NCI-H524 treated with DMSO at 0.1 percent for 48 hours (cell line): ENCODE data around the gene AQP6.
"Not testable (repeated sequence)": the region's sequence is repeated elsewhere in the genome, so short reads cannot be mapped to it uniquely, and the experiment has no call there.

Experiments used
- DNase-seq: peaks from one replicate; lab custom pipeline; 2025; lab: John Stamatoyannopoulos, UW

The AQP6 gene

GRCh38 chr12:49969651-49970429, 2.9 kb upstream of the AQP6 start:
- no peak for DNase-seq

GRCh38 chr12:49970658-49971057, 2.1 kb upstream of the AQP6 start:
- DNase-seq = no peak

GRCh38 chr12:49971141-49971540, 1.6 kb upstream of the AQP6 start:
- no peak for DNase-seq

DNA sequence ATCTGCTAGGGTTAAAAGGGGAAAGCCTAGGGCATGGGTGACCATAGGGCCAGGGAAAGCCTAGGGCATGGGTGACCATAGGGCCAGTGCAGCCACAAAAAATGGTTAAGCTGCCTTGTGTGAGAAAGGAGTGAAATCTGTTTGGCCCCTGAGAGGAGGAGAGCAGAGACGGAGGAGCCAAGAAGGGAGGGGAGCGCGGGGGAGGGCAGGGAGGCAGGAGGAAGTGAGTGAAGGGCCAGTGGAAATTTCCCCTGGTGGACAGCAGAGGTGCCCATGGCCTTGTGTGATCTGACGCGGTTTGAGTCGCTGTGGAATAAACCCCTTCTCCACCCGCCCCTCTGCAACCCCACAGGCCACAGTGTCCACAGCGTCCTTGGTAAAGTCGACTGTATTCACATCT, 618 bp upstream of the AQP6 start:
- no peak for DNase-seq

DNA sequence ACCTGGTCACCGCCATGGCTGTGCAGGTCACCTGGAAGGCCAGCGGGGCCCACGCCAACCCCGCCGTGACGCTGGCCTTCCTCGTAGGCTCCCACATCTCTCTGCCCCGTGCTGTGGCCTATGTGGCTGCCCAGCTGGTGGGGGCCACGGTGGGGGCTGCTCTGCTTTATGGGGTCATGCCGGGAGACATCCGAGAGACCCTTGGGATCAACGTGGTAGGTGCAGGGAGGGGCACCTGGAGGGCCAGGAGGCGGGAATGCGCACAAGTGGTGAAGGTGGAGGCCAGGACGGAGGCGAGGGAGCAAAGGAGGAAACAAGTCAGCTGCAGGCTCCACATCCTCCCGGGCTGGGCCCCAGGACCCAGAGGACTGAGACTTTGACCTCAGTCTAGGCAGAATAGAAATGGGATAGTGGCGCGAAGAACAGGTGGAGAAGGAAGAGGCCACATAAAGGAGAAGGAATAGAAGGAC, 649 bp downstream of the AQP6 start:
- no peak for DNase-seq

DNA sequence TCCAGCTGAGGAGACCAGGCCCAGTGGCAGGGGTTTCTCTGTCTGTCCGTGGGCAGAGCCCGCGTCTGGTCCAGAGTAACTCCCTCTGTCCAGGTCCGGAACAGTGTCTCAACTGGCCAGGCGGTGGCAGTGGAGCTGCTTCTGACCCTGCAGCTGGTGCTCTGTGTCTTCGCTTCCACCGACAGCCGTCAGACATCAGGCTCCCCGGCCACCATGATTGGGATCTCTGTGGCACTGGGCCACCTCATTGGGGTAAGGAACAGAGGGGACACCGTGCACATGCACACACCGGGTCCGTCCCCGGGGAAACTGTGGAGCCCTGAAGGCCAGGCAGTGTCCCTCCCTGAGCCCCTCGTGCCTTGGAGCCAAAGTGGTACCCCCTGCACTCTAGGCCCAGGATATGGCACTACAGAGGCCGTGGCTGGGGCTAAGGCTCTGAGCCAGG, 1.5 kb downstream of the AQP6 start:
- DNase-seq = no peak

DNA sequence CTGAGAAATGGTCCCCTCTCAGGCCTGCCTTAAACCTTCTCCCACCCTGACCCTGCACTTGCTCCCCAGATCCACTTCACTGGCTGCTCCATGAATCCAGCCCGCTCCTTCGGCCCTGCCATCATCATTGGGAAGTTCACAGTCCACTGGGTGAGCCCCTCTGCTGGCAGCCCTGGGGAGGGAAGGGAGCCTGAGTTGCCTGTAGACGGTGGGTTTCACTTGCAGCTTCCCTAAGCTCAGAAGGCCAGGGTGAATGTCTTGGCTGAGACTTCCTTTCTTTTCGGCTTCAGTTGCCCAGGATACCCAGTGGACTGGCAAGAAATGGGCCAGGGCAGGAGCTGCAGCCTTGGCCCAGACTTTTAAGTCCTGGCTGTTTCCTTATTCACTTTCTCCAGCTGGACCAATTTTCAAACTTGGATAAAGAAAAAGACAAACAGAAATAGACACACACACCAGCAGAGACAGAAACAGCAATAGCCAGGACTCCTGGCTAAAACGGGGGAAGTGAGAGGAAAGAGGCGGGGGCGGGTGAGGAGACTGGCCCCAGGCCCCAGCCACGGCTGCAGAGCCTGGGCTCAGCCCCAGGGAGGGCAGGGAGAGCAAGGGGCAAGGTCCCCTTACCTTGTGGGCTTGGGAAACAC, 2.0 kb downstream of the AQP6 start:
- no peak for DNase-seq

GRCh38 chr12:49975318-49975761, 2.6 kb downstream of the AQP6 start:
- DNase-seq = no peak

- DNase-seq = no peak
These were observed 3.8 kb downstream of the AQP6 start for GRCh38 chr12:49976557-49976956.

DNA sequence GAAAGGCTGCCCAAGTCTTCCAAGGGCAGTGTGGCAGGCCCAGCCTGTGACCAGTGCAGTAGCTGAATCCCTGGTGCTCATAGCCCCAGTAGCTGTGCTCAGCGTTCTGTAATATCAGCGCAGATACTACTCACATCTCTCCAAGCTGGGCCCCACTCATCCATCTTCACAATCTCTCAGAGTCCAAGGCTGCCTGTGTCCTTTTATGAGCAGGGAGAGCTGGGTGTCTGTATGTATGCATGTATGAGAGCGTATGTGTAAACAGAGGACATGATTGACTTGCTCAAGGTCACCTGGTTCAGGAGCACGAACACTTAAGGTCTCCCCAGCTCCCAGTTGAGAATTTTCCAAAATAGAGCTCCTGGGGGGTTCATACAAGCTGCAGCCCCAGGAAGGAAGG, 5.4 kb downstream of the AQP6 start:
- DNase-seq = no peak

GRCh38 chr12:49979016-49979586, 6.4 kb downstream of the AQP6 start:
- peak; percentile 90 for DNase-seq

- DNase-seq = no peak
These were observed 7.0 kb downstream of the AQP6 start for GRCh38 chr12:49979791-49980190.

DNA sequence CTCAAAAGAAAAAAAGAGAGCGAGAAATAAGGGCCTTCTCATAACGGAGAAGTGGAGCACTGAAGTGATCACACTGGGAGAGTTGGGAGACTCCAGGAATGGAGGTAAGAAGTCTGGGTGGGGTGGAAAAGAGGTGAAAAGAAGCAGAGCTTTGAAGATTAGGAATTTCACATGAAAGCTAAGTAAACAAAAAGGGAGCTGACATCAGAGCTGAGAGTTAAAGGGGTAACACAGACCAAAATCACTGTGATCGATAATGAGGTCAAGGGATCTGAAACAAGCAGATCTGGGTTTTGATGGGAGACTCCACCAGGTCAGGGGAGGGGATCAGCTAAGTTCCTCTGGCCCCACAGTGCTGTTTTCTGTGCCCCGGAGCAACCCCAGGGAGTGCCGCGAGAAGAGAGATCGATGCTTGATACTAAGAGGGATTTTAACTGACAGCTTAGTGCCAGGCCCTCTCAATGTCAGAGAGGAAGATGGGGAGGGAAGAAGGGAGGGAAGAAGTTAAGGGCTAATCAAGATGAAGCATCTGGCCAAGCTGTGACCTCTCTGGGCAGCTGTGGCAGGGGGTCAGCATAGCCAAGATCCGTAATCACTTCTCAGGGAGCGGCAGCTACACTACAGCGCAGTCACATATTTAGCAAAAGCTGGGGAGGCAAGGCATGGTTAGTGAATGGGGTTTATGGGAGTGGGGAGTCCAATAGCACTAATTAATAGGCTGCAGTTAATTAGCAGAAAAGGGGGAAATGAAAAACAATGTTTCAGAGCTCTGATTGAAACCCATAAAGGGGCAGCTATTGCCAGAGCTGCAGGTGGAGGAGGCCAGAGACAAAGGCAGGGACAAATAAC, 8.0 kb downstream of the AQP6 start:
- DNase-seq = peak; percentile 6

- DNase-seq = no peak
These were observed 9.7 kb downstream of the AQP6 start for GRCh38 chr12:49982246-49983087.

- peak; percentile 85 for DNase-seq
These were observed 11.1 kb downstream of the AQP6 start for GRCh38 chr12:49983892-49984291.

DNA sequence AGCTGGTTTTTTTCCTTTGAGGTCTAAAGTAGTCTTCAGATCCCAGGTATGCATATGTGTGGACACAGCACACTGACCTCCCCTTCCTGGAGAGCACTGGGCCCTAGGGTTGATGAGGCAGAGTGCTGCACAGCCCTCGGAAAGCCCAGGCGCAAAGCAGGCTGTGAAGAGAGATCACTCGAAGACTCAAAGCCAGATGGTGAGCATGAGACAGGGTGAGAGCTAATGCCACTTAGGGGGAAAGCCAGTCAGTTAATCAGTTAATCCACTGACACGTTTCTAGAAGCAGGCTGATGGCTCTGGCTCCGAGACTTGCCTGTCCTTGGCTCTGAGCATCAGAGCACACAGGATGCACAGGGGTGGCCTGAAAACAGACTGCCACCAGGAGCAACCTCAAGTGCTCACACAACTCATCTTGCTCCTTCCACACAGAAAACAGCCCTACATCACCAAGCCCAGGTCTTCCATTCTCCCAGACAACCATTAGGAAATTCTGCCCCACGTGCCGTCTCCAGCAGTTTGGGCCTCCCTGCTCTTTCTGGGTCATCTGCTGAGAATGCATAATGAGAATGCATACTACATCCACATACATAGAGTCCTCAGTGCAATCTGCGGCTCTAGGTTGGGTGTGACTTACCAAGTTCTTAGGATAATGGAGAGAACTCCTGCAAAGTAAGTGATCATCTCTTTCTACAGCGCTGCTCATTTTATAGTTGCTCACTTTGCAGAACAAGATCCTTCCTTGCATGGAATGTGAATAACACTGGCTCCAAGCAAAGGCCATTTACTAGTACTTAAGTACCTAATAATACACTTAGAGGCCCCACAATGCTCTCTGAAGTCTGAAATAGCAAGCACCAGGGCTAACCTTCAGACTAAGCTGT, 12.0 kb downstream of the AQP6 start:
- DNase-seq = peak; percentile 96

DNA sequence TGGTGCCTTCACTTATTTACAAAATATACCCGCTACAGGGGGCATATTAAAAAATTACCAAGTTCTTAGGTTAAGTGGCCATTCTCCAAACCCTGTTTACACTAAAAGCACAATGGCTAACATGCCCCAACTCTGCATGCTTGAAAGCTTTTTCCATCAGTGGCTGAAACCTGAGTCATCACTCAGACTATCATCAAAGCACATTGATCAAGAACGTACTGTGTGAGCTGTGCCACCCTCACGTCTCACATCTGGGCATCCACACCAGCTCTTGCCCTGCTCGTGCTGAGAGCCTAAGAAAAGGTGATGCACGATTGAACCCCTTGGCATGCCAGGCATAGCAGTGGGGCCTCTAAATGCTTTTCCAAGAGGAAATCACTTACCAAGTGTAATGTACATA, 13.2 kb downstream of the AQP6 start:
- no peak for DNase-seq

DNA sequence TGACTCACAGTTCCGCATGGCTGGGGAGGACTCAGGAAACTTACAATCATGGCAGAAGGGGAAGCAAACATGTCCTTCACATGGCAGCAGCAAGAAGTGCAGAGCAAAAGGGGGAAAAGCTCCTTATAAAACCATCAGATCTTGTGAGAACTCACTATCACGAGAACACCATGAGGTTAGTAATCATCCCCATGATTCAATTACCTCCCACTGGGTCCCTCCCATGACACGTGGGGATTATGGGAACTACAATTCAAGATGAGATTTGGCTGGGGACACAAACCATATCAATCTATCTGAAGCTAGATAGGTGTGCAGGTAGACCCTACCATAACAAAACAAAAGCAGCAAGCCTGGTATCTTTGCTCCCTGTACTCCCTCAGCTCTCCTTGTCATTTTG, 13.7 kb downstream of the AQP6 start:
- DNase-seq = not testable (repeated sequence)

- DNase-seq = peak; percentile 75
These were observed 15.0 kb downstream of the AQP6 start for GRCh38 chr12:49987625-49988303.

DNA sequence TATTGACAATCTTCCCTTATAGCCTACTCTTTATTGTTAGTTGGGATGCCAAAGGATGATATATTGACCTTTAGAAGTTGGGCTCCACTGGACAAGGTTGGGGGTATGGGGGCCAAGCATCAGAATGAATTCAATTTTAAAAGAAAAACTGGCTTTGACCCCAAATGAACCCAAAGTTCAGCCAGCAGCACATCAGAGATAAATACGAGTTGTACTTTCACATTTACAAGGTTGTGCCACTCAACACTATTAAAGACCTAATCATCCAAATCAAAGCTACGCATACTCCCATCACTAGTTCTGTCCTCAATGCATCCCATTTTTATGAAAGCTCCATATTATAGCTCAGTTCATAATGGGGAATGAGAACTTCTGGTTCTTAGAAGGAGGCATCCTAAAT, 16.7 kb downstream of the AQP6 start:
- not testable (repeated sequence) for DNase-seq
